Heart left ventricle (tissue), 13 donors: ENCODE results near the gene HIGD1A.
A peak's percentile ranks its signal among the peaks of the same experiment; 100 is the strongest.

Experiments
- CTCF ChIP-seq, 12 donors: fragments of 200-600 bp; sonication (generic) in 4 of 12; IDR thresholded peaks; one replicate each; pipeline versions ENCODE4 v1.5.0 to v1.8.0; 2018 to 2022; ENCODE audit warnings: antibody characterized with exemption in 12 of 12, mild to moderate bottlenecking in 5 of 12
- POLR2A ChIP-seq, 2 donors: fragments of 450-650 bp; IDR thresholded peaks; one replicate each; pipeline ENCODE4 v1.6.1; 2017; ENCODE audit warnings: antibody characterized with exemption in 2 of 2, mild to moderate bottlenecking in 2 of 2, moderate library complexity in 2 of 2
- donor health status: ischemic (EF 13 %, LVEDD 7.1; RV severe dilation, severe dysfunction).
- donor health status: DM: no; HTN: yes; CAD: no.
- donor health status: DM: no; HTN: no; CAD: no.
- donor health status: ischemic (EF 25% LVEDD 6.9; RV normal size, moderate dysfunction).
- donor health status: ischemic (EF 25% LVEDD 5.7; RV mildly dilated, moderate dysfunction).
- donor health status: ischemic (EF 35%, LVEDD 5.7; RV mildly dilated, moderate dysfunction).
- donor health status: nonischemic (EF 11% LVEDD 7.7; RV severe dilation, severe dysfunction).
- donor health status: DM: yes; HTN: yes; CAD: no.
- donor health status: PGD.
- donor health status: ischemic (EF 29% LVEDD 5.4; RV normal size, mild dysfunction).
- donor health status: nonischemic (EF 23%, LVEDD 6.1; RV moderate dilation, normal function).

- TF ChIP-seq CTCF (IDR thresholded peaks at IDR 0.05) (peak; percentile 69 to 84 (median 78)), POLR2A (IDR thresholded peaks at IDR 0.05) (peak in 1 of 2 donors; percentile 13)
Measured at GRCh38 chr3:42780892-42781700, 23.2 kb downstream of the HIGD1A start.
